ENCODE data around the gene PGAP3. TPM values are rescaled to one million over a fixed set of nuclear protein-coding genes. Genes with fewer than 3 reads are reported as not detected.

PGAP3 gene
- total RNA-seq, 2 donors from 2014 or later, result 22.6 to 29.3 TPM

DNA sequence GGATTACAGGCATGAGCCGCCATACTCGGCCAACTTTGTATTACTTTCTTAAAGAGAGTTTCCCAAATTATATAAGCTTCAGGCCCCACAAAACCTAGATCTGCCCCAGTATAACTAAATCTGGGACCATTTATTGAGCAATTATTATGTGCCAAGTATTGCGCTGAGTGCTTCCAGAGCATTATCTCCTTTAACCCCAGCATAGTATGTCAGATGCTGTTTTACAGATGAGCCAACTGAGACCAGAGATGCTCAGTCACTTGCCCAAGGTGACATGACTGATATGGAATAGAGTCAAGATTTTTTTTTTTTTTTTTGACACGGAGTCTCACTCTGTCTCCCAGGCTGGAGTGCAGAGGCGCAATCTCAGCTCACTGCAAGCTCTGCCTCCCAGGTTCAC is 10.1 kb upstream of the PGAP3 start:
- DNase-seq, result no peak
- no peaks in the 10 kb centered on the region for H3K9me3 ChIP-seq (ENCODE audit: control insufficient read depth, low read length)
- no peaks in the 10 kb centered on the region for H3K36me3 ChIP-seq (ENCODE audit: control insufficient read depth, insufficient read depth, low read length)
- TF ChIP-seq, protein P1, sequence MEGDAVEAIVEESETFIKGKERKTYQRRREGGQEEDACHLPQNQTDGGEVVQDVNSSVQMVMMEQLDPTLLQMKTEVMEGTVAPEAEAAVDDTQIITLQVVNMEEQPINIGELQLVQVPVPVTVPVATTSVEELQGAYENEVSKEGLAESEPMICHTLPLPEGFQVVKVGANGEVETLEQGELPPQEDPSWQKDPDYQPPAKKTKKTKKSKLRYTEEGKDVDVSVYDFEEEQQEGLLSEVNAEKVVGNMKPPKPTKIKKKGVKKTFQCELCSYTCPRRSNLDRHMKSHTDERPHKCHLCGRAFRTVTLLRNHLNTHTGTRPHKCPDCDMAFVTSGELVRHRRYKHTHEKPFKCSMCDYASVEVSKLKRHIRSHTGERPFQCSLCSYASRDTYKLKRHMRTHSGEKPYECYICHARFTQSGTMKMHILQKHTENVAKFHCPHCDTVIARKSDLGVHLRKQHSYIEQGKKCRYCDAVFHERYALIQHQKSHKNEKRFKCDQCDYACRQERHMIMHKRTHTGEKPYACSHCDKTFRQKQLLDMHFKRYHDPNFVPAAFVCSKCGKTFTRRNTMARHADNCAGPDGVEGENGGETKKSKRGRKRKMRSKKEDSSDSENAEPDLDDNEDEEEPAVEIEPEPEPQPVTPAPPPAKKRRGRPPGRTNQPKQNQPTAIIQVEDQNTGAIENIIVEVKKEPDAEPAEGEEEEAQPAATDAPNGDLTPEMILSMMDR (conservative IDR thresholded peaks at IDR 0.05), result no peak
- H3K9me3 Mint-ChIP-seq, result no peaks in the 10 kb centered on the region
- H3K36me3 Mint-ChIP-seq (ENCODE audit: low read depth), result no peaks in the 10 kb centered on the region
- peaks cover 18% of the 10 kb centered on the region for H3K4me1 ChIP-seq (ENCODE audit: control insufficient read depth, insufficient read depth, low read length)
- no peak overlapping the region for H3K4me3 ChIP-seq (ENCODE audit: low read length)
- peaks cover 52% of the 10 kb centered on the region for H3K4me1 Mint-ChIP-seq
- no peak overlapping the region for H3K9ac ChIP-seq (ENCODE audit: extremely low read depth, low read length, poor library complexity, severe bottlenecking)
- H3K27me3 Mint-ChIP-seq (ENCODE audit: insufficient read depth), result peaks cover 5% of the 10 kb centered on the region
- 95 to 100% methylated on average over 3 to 5 of the region's 5 CpGs for WGBS, 2 experiments (ENCODE audit: insufficient coverage in 1 of 2, insufficient read length in 1 of 2)
- H3K27me3 ChIP-seq (ENCODE audit: control insufficient read depth, insufficient read depth, low read length, poor library complexity, severe bottlenecking), result no peaks in the 10 kb centered on the region
- H3K4me3 Mint-ChIP-seq, result no peak overlapping the region
- H3K27ac ChIP-seq (ENCODE audit: low read depth, low read length), result no peak overlapping the region
- H3K27ac Mint-ChIP-seq, result no peak overlapping the region

DNA sequence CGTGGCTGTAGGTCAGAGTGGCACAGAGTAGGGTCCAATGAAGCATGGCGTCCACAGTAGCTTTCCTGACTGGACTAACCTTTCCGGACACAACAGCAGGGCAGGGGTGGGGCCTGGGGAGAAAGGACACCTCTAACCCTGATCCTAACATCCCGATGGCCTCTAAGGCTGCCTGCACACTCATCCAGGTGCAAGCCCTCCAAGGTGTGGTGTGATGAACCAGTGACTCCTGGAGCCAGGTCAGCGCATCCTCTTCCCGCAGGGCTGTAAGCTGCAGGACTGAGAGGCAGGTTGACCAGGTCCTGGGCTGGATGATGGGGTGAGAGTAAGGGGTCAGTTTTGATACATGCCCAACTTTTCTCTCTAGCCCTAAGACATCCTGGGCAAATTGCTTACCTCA is 8.9 kb upstream of the PGAP3 start:
- Histone ChIP-seq H3K36me3 (ENCODE audit: control insufficient read depth, insufficient read depth, low read length) (no peaks in the 10 kb centered on the region), H3K27me3 (ENCODE audit: control insufficient read depth, insufficient read depth, low read length, poor library complexity, severe bottlenecking) (no peaks in the 10 kb centered on the region), H3K9ac (ENCODE audit: extremely low read depth, low read length, poor library complexity, severe bottlenecking) (no peak overlapping the region), H3K4me3 (ENCODE audit: low read length) (no peak overlapping the region), H3K4me1 (ENCODE audit: control insufficient read depth, insufficient read depth, low read length) (peaks cover 18% of the 10 kb centered on the region), H3K9me3 (ENCODE audit: control insufficient read depth, low read length) (no peaks in the 10 kb centered on the region), H3K27ac (ENCODE audit: low read depth, low read length) (peak overlapping the region; percentile 85)
- H3K27me3 Mint-ChIP-seq (ENCODE audit: insufficient read depth), result peaks cover 5% of the 10 kb centered on the region
- no peaks in the 10 kb centered on the region for H3K9me3 Mint-ChIP-seq
- 71 to 84% methylated on average over 3 to 6 of the region's 6 CpGs for WGBS, 2 experiments (ENCODE audit: insufficient coverage in 1 of 2, insufficient read length in 1 of 2)
- DNase-seq, result peak; percentile 72
- H3K27ac Mint-ChIP-seq, result peak overlapping the region; percentile 61
- no peaks in the 10 kb centered on the region for H3K36me3 Mint-ChIP-seq (ENCODE audit: low read depth)
- H3K4me3 Mint-ChIP-seq, result peak overlapping the region; percentile 46
- TF ChIP-seq, protein P1 (conservative IDR thresholded peaks at IDR 0.05), result no peak
- H3K4me1 Mint-ChIP-seq, result peaks cover 41% of the 10 kb centered on the region

- H3K4me3 Mint-ChIP-seq, result no peak overlapping the region
- H3K27ac ChIP-seq (ENCODE audit: low read depth, low read length), result peak overlapping the region; percentile 85
- no peaks in the 10 kb centered on the region for H3K36me3 Mint-ChIP-seq (ENCODE audit: low read depth)
- H3K4me1 Mint-ChIP-seq, result peaks cover 31% of the 10 kb centered on the region
- H3K4me1 ChIP-seq (ENCODE audit: control insufficient read depth, insufficient read depth, low read length), result peaks cover 12% of the 10 kb centered on the region
- no peaks in the 10 kb centered on the region for H3K27me3 ChIP-seq (ENCODE audit: control insufficient read depth, insufficient read depth, low read length, poor library complexity, severe bottlenecking)
- H3K27ac Mint-ChIP-seq, result peak overlapping the region; percentile 97
- H3K9me3 ChIP-seq (ENCODE audit: control insufficient read depth, low read length), result no peaks in the 10 kb centered on the region
- no peaks in the 10 kb centered on the region for H3K36me3 ChIP-seq (ENCODE audit: control insufficient read depth, insufficient read depth, low read length)
- peak overlapping the region; percentile 60 for H3K4me3 ChIP-seq (ENCODE audit: low read length)
- TF ChIP-seq, protein P1 (conservative IDR thresholded peaks at IDR 0.05), result no peak
- H3K27me3 Mint-ChIP-seq (ENCODE audit: insufficient read depth), result peaks cover 5% of the 10 kb centered on the region
- no peaks in the 10 kb centered on the region for H3K9me3 Mint-ChIP-seq
- 71 to 77% methylated on average over 2 of the region's 2 CpGs for WGBS, 2 experiments (ENCODE audit: insufficient coverage in 1 of 2, insufficient read length in 1 of 2)
- peak; percentile 77 for DNase-seq
- H3K9ac ChIP-seq (ENCODE audit: extremely low read depth, low read length, poor library complexity, severe bottlenecking), result peak overlapping the region; percentile 18
Observed at GRCh38 chr17:39695089-39695474, 7.2 kb upstream of the PGAP3 start.
